Activated T-cell treated with anti-CD3 and anti-CD28 coated beads, Interleukin-2, amount 50 U/mL, for 1 hour (primary cell): Measurements from ENCODE around the gene ARHGEF26.

Experiments
- DNase-seq: peaks from one replicate; pipeline ENCODE4 v3.0.0-alpha.2; 2020

The ARHGEF26 gene

DNA sequence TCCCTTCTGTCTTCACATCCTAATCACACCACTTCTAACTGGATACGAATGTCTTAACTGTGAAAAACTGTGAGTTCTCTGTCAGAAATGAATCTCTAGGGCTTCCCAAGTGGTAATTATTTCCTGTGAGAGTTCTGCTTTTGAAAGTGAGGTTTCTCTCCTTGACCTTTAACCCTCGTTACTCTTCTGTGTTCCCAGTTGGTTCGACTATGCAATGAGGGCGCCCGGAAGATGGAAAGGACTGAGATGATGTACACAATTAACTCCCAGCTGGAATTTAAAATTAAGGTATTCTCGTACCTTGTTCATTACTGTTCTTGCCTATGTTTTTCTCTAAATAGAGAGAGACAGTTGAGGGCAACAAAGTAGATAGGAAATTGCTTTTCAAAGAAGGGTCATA is 96.5 kb downstream of the ARHGEF26 start:
- no peak for DNase-seq

DNA sequence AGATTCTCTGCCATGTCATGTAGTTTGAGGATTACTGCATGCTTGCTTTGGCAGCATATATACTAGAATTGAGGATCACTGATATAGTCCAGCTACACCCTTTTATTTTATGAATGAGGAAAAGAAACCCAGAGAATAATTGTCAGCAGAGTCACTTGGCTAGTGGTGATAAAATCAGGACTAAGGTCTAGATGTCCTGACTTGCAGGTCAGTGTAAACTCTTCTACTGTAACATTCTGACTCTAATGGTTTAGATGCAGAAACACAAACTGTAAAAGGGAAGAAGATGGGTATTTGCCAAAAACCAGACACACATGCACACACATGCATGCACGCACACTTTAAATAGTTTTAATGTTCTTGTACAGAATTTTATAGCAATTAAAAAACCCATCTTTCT is 97.5 kb downstream of the ARHGEF26 start:
- no peak for DNase-seq

DNA sequence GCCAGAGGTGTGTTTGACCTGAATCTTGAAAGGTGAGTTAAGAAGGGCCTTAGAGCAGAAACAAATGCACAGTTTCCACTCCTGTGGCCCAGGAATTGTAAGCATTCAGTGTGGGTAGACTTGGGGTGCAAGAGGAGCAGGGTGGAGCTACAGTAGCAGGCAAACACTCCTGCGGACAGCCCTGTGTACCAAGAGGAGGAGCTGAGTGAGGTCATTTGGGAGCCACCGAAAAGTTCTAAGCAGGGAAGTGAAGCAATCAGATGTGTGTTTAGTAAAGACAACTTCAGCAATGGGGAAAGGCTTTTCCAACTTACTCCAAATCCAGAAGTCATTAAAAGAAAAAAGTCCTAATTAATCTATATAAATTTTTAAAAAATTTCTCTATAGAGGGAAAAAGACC is 99.3 kb downstream of the ARHGEF26 start:
- DNase-seq, result no peak

DNA sequence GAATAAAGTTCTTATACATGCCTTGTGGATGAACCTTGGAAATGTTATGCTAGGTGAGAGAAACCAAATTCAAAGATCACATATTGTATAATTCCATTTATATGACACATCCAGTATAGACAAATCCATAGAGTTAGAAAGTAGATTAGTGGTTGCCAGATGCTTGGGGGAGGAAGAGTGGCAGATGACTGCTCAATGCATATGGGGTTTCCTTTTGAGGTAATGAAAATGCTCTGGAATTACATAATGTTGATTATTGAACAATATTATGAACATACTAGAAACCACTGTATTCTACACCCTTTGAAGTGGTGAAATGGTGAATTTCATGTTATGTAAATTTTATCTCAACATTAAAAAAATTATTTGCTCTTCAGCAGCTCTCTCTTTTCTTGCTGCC is 102.3 kb downstream of the ARHGEF26 start:
- no peak for DNase-seq

DNA sequence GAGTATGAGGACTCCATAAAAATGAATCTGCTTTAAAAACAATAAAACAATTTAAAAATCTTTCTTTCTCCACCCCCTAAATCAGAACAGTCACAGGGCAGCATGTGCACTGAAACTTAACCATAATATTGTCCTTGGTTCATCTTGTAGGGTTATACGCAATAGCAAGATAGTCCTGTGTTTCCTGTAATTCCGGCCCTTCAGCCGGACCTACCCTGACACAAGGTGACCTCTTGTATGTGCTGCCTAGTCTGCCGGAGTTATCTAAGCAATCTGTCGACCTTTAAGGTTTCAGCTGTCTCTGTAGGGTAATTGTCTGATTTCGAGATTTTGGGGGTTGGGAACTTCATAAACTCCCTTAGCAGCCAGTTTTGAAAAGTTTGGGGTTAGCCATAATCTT is 103.2 kb downstream of the ARHGEF26 start:
- no peak for DNase-seq

DNA sequence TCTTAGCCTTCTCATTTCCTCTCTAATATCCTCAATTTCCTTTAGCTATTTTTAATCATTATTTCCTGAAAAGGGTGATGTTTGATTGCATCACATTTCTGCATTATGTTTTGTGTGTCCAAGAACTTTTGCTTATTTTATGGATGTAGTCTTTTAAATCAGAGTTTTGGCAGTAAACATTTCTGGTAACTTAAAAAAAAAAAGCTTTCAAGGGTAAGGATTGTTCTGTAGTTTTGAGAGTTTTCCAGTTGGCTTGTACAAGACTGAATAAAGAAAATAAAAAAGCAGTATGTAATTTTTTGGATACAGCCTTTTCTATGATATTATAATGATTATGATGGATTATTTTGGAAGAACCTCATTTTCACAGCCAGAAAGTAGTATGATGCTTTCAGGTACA is 103.7 kb downstream of the ARHGEF26 start:
- DNase-seq, result no peak

DNA sequence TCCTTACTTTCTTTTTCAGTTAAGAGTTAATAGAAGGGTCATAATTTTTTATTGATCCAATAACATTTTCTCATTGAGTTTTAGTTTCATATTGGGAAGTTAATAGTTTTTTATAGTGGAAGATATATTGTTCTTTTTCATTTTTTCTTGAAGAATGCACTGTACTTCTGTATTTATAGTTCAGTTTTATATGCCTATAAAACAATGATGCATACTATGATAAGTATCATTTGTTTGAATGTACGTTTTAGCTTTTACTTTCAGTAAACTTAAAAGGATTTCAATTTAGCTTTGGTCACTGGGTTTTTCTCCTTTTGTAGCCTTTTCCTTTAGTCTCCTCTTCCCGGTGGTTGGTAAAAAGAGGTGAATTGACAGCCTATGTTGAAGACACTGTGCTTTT is 104.3 kb downstream of the ARHGEF26 start:
- DNase-seq, result no peak

DNA sequence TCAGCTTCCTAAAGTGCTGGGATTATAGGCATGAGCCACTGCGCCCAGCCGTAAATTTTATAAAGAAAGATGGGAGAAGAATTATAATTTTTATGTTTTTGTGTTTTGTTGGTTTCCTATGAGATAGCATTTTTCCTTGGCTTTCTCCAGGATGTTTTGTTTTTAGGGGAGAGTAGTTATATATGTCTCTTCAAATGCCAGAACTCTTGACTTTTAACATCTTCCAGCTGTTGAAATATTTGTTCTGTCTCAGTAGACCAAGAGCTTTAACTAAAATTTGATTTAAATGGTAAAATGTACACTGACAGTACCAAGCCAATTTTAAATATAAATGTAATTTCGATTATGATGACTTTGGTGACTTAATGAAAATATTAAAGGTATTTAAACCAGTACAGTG is 106.3 kb downstream of the ARHGEF26 start:
- no peak for DNase-seq

DNA sequence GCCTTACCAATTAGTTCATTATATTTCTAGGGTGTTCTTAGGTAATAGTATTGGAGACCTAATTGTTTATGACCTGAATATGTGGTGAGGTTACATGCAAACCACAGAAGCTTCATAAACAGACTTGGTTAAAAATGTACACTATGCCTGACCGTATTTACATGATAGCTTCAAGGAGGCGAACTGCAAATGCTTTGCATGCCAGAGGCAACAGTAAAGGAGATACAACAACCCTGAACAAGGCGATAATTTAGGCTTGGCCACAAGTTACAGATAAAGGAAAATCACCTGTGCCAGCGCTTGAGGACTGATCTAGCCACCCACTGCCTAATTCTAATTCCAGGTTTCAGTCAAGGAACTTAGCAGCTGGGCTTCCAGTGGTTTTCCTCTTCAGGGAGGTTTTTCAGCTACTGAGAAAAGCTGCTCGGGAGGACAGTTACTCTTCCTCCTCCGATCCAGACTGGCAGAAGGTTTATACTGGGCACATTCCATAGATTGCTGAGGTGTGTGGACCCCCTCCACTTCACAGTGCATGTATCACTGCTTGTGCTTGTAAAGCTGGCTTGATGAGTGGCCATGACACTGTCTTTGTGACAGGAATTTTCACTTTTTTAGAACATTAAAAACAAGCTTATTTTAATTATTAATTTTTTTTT is 107.5 kb downstream of the ARHGEF26 start:
- no peak for DNase-seq

DNA sequence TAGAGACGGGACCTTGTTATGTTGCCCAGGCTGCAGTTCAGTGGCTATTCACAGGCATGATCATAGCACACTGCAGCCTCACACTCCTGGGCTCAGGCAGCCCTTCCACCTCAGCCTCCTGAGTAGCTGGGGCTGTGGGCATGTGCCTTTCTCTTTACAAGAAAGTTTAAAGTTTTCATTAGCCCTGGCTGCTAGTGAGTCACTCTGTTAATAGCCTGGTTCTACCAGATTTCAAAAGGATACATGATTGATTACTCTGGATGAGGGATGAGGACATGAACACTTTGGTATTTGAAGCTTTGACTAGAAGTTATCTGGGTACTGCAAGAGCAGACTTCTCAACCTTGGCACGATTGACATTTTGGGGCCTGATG is 108.0 kb downstream of the ARHGEF26 start:
- no peak for DNase-seq

DNA sequence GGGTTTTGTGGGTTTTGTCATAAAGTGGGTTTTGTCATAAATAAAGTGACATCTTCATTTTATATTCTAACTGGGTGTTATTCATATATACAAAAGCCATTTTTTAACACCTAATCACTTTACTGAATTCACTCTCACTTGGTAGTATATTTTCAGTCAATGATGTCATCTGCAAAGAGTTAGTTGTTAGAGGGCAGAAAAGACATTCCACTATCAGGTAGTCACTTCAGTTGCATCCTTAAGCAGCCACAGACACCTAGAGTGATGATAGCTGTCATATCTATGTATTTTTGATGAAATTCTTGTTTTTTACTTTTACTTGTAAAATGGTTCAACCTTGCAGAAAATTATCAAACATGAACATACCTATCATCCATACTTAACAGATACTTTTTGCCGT is 114.1 kb downstream of the ARHGEF26 start:
- no peak for DNase-seq

DNA sequence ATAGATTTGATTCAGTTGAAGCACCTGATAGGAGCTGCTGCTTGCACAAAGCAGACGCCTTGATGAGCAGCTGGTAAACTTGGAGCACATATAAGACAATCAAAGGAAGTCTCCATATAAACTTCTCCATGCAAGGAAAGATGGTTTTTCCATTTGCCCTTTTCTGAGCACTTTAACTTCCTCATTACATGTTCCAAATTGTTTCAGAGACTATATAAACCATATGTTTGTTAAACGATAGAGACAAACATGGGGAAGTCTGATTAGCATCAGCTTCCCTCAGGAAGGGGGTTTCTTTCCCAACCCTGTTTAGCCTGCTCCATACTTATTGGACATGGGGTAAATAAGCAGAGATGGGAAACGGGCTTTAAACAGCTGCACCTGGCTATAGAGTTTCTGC is 115.1 kb downstream of the ARHGEF26 start:
- no peak for DNase-seq

DNA sequence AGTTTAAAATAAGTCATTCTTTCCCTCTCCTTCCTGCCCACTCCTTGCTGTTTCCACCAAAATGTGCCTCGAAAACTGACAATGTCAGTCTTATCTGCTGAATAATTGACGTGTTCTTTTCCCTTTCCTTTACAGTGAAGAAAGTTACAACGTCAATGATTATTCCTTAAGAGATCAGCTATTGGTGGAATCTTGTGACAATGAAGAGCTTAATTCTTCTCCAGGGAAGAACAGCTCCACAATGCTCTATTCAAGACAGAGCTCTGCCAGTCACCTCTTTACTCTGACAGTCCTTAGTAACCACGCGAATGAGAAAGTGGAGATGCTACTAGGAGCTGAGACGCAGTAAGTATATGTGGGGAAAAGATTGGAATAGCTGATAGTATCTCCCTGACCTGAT is 119.0 kb downstream of the ARHGEF26 start:
- no peak for DNase-seq

DNA sequence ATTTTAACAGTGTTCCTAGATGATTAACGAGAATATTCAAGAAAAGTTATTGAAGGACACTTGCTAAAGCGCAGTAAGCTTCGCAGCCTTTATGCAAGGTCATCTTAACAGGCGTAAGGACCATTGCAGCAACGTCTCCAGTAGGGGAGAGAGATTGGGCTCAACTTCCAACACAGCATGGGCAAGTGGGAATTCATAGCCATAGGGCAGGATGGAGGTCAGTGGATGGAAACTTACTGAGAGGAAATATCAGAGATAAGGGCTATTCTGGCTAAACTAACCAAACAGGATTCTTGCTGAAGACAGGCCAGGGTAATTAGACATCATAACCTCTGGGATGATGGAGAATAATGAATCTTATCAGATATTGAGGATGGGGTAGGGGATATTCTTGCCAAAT is 120.3 kb downstream of the ARHGEF26 start:
- no peak for DNase-seq

DNA sequence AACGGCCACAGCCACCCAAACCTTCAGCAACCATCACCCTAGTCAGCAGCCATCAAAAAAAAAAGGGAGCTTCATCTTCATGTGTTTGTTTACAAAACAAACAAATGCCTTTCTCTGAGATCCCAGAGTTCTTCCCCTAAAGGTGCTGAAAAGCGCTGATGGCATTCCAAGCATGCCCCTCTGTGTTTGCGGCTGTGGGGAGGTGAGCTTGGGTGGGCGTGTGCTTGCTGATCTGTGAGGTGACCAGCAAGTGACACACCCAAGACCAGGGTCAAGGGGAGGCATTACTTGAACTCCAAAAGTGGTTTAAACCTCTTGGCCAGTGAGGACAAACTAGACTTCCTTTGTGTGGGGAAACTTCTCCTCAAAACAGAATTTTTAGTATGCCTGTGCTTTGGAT is 121.6 kb downstream of the ARHGEF26 start:
- no peak for DNase-seq

DNA sequence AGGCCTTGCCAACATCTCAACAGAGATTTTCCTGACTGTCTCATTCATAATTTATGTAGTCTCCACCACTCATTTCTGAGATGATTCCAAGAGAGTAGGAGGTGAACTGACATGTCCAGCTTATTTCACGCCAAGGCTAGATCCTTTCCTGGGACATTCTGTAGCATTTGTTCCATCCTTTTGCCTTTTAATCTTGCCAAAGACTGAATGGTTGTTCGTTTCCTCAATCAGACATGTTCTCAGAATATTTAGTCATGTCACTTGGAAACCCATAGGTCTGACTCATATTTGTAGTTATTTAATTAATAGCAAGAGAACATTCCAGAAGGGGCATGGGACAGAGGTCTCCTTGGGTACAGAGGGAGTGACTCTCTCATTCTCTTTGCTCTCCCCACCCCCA is 122.2 kb downstream of the ARHGEF26 start:
- no peak for DNase-seq

DNA sequence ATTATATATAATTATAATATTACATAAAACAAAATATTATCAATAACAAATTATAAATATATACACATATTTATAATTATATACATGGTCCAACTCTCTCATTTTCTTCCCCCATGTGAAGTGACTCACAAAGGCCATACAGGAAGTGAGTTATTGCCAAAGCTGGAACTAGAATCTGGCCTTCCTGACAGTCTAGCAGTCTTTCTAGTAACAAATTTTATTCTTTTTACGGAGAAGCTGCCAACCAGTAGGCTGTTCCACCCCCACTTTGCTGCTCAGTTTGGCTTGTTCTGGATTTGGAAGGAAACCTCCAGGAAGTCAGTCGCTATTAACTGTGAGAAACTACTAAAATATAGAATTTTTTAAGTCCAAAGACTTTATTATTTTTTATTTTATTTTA is 123.5 kb downstream of the ARHGEF26 start:
- DNase-seq, result no peak

DNA sequence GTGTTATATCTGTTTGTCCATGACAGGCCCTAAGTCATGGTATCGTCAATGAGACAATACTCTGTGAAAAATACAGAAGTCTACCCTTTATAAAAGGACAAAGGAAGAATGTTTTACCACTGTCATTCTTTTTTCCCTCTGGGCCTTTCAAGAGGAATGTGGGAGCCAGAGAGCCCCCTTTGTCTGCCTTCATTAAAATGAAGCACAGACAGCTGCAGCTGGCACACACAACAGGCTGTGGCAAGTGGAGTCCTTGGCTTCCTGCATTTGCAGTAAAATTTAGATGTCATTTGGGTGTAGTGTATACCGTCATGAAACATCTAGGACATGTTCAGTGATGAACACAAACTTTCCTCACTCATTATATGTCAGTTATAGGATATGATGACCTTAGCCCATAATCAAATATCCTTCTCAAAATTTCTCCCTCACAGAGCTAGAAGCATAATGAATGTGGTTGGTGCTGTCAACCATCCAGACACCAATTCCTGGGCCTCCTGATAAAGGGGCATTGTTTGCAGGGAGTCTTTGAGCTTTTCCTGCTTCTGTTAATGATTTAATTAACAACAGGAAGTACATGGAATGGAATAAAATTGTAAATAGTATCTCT is 126.7 kb downstream of the ARHGEF26 start:
- DNase-seq, result no peak

DNA sequence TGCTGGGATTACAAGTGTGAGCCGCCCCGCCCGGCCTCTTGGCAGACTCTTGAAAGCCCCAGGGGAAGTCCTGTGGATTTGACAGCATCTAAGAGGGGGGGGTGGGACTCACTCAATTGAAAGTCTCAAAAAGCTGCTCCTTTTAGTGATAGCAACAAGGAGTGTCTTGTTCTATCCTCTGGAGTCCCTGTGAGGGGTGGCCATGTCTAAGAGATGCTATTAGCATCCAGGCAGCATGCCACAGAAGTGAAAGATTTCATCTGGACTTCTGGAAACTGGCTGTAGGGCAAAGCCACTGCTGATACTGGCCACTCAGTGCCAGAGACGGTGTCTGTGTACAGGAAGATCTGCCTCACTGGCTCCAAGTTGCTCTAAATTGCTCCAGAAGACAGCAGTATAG is 129.1 kb downstream of the ARHGEF26 start:
- DNase-seq, result no peak

DNA sequence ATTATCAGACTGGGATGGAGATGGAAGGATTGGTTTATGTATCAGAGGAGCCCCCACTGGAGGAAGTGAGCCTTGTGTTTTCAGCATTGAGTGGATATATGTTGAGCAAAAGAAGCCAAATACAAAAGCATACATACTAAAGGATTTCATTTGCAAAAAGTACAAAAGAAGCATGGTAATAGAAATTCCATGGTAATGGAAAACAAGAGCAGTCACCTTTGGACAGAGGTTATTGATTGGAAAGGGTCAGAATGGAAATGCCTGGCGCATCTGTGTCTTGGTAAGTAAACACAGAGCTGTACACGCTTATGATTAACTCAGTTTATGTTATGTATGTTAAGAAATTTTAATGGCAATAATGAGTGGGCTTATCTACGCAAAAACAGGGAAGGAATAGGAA is 130.4 kb downstream of the ARHGEF26 start:
- DNase-seq, result no peak

DNA sequence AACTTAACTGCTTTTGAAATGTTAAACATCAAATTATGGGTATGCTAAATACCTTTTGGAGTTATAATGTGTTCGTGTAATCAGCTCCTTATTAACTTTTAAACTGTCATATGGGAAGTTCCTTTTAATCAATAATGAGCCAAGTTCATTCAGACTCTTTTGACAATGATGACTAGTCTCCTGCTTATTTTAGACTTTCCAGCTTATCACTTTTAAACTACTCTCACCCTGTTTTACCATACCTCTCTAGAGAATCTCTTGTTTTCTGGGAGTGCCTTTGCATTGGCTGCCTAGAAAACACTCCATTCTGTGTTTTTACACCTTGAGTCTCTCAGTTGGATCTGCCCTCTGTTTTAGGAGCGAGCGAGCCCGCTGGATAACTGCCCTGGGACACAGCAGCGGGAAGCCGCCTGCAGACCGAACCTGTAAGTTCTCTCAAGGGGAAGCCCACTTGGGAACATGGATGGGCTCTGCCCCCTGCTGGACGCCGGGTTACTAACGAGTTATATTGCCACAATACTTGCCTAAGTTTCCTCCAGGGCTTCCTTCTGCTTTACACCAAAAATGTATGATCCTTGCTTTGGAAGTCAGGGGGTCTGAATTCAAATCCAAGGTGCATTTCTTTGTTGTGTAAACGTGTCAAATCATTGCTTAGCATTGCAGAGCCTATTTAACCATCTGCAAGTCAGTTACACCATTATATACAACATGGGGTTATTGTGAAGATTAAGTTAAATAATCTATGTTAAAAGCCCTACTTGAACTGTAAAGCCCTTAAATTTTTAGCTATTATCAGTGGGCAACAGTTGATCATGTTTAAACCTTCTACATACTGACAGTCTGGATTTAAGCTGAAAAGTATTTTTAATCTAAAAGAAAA is 131.8 kb downstream of the ARHGEF26 start:
- peak; percentile 67 for DNase-seq

DNA sequence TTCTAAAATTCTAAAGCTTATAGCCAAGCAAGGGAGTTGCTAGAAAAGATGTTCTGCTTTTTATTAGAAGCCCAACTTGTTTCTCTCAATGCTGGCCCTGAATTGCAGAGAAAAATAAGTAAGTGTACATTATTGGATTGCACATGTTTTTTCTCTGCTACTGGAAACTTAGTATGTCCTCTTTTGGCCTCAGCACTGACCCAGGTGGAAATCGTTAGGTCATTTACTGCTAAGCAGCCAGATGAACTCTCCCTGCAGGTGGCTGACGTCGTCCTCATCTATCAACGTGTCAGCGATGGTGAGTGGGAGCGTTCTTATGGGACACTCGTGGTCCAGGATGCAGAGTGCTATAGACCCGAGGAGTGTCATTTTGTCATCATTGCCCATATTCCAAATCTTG is 133.3 kb downstream of the ARHGEF26 start:
- DNase-seq, result no peak

DNA sequence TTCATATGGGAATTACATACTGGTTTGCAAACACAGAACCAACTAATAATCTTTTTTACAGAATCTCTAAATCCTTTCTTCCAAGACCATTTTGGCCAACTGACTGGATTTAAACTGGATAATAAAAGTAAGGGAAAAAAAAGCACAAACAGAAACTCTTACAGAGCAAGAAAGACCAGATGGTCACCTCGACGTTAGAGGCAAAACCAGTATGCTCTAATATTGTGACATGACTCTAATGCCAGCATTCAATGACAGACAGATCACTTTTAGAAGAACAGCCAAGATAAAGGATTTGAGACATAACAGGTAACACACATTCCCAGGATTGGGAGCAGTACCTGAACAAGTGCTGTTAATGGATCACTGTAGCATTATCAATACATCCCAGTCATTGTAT is 152.2 kb downstream of the ARHGEF26 start:
- DNase-seq, result no peak

DNA sequence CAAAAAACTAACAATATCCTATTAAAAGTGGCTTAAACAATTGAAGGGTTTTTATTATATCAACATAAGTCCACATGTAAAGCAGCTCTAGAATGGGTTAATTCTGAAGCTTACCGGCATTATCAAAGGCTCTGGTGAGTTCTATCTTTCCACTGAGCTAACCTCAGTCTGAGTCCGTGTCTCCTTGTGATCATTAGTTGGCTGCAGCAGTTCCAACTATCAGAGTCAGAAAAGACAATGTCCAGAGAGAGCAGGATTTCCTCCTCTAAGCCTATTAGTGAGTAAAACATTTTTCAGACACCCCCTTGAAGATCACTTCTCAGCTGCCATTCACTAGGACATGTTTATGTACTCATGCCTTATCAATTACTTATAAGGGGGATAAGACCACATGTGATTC is 153.2 kb downstream of the ARHGEF26 start:
- DNase-seq, result no peak
